ENCODE measurements around the gene CTPS1. TPM values are rescaled to one million over a fixed set of nuclear protein-coding genes. Genes with fewer than 3 reads are reported as not detected.
A peak's percentile ranks its signal among the peaks of the same experiment; 100 is the strongest.

Gene CTPS1
- total RNA-seq, 4 donors from 2014 or later = 43.7 to 181 (median 107) TPM

- Histone ChIP-seq H3K27ac (no peak overlapping the region), H3K27me3 (no peaks in the 10 kb centered on the region)
Observed at GRCh38 chr1:40973912-40974311, 5.6 kb upstream of the CTPS1 start.

GRCh38 chr1:40974945-40975344 is 4.6 kb upstream of the CTPS1 start:
- H3K27me3 ChIP-seq = no peaks in the 10 kb centered on the region
- no peaks in the 10 kb centered on the region for H3K36me3 ChIP-seq
- no peaks in the 10 kb centered on the region for H3K9me3 ChIP-seq
- no peak overlapping the region for H3K4me3 ChIP-seq
- TF ChIP-seq CTCF (IDR thresholded peaks at IDR 0.05) (no peak), POLR2A (IDR thresholded peaks at IDR 0.05) (no peak)
- peaks cover 0 to 4% (median 0%) of the 10 kb centered on the region in 4 donors for H3K4me1 ChIP-seq
- DNase-seq = no peak
- no peak overlapping the region for H3K27ac ChIP-seq

More at GRCh38 chr1:40973912-40974311, 5.6 kb upstream of the CTPS1 start:
- Histone ChIP-seq H3K4me3 (no peak overlapping the region), H3K9me3 (no peaks in the 10 kb centered on the region), H3K4me1 (peaks cover 0 to under 1% (median 0%) of the 10 kb centered on the region in 4 donors), H3K36me3 (no peaks in the 10 kb centered on the region)
- DNase-seq = no peak
- TF ChIP-seq POLR2A (IDR thresholded peaks at IDR 0.05) (no peak), CTCF (IDR thresholded peaks at IDR 0.05) (no peak)

GRCh38 chr1:40976952-40977690 is 2.4 kb upstream of the CTPS1 start:
- Histone ChIP-seq H3K36me3 (no peaks in the 10 kb centered on the region), H3K9me3 (no peaks in the 10 kb centered on the region), H3K27ac (no peak overlapping the region), H3K4me1 (peaks cover 0 to 13% (median 4%) of the 10 kb centered on the region in 4 donors), H3K4me3 (no peak overlapping the region), H3K27me3 (no peaks in the 10 kb centered on the region)
- TF ChIP-seq CTCF (IDR thresholded peaks at IDR 0.05) = no peak
- TF ChIP-seq POLR2A (IDR thresholded peaks at IDR 0.05) = no peak
- no peak for DNase-seq

GRCh38 chr1:40977716-40978115 is 1.8 kb upstream of the CTPS1 start:
- H3K27me3 ChIP-seq = no peaks in the 10 kb centered on the region
- H3K36me3 ChIP-seq = no peaks in the 10 kb centered on the region
- peaks cover 0 to 13% (median 4%) of the 10 kb centered on the region in 4 donors for H3K4me1 ChIP-seq
- H3K27ac ChIP-seq = no peak overlapping the region
- no peak overlapping the region for H3K4me3 ChIP-seq
- TF ChIP-seq CTCF (IDR thresholded peaks at IDR 0.05) = no peak
- TF ChIP-seq POLR2A (IDR thresholded peaks at IDR 0.05) = no peak
- H3K9me3 ChIP-seq = no peaks in the 10 kb centered on the region
- DNase-seq = no peak

GRCh38 chr1:40978886-40979240 is 633 bp upstream of the CTPS1 start:
- peak overlapping the region; percentile 73 to 96 (median 94) for H3K27ac ChIP-seq
- TF ChIP-seq CTCF (IDR thresholded peaks at IDR 0.05) = no peak
- no peak for TF ChIP-seq POLR2A (IDR thresholded peaks at IDR 0.05)
- peaks cover 0 to 13% (median 4%) of the 10 kb centered on the region in 4 donors for H3K4me1 ChIP-seq
- no peaks in the 10 kb centered on the region for H3K27me3 ChIP-seq
- no peak for DNase-seq
- no peaks in the 10 kb centered on the region for H3K36me3 ChIP-seq
- H3K9me3 ChIP-seq = no peaks in the 10 kb centered on the region
- peak overlapping the region; percentile 61 to 89 (median 75) for H3K4me3 ChIP-seq

All from Peyer's patch (tissue), 4 donors.